Epithelial cell of esophagus (primary cell): ENCODE data around the gene CPLX1.

Experiments used
- DNase-seq: peaks from one replicate; pipeline ENCODE4 v3.0.0; 2010; ENCODE audit warnings: low read depth
- H3K4me3 ChIP-seq: 2 replicates; pipeline ENCODE4 v1.5.1; 2011; ENCODE audit warnings: mild to moderate bottlenecking, low read length, control low read depth
- TF ChIP-seq, protein P1 (sequence below): IDR thresholded peaks from 2 replicates; pipeline ENCODE4 v1.5.1; 2011; ENCODE audit warnings: low read depth, mild to moderate bottlenecking, low read length, control low read depth, inconsistent platforms; ENCODE audit not compliant: insufficient read depth; ENCODE audit errors: missing control alignments

CPLX1 gene

GRCh38 chr4:788006-788635 lies 37.8 kb downstream of the CPLX1 start:
- TF ChIP-seq, protein P1, sequence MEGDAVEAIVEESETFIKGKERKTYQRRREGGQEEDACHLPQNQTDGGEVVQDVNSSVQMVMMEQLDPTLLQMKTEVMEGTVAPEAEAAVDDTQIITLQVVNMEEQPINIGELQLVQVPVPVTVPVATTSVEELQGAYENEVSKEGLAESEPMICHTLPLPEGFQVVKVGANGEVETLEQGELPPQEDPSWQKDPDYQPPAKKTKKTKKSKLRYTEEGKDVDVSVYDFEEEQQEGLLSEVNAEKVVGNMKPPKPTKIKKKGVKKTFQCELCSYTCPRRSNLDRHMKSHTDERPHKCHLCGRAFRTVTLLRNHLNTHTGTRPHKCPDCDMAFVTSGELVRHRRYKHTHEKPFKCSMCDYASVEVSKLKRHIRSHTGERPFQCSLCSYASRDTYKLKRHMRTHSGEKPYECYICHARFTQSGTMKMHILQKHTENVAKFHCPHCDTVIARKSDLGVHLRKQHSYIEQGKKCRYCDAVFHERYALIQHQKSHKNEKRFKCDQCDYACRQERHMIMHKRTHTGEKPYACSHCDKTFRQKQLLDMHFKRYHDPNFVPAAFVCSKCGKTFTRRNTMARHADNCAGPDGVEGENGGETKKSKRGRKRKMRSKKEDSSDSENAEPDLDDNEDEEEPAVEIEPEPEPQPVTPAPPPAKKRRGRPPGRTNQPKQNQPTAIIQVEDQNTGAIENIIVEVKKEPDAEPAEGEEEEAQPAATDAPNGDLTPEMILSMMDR: no peak
- DNase-seq: no peak
- no peak overlapping the region for H3K4me3 ChIP-seq

DNA sequence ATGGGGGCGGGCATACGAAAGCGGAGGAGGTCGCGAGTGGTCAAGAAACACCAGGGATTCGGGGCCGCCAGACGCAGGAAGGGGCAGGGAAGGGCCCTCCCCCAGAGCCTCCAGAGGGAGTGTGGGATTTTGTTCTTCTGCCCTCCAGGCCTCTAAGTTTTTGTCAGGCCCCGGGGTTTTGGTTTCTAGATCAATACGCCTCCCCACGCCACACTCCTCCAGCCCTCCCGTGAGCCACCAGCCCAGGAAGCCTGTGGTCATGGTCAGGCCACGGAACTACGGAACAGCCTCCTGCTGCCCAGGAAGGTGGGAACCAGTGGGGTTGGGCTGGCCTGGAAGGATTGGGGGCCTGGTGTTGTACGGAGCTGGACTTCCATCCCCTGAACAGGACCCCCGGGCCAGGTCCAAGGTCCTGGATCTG lies 38.4 kb downstream of the CPLX1 start:
- H3K4me3 ChIP-seq: no peak overlapping the region
- DNase-seq: no peak
- TF ChIP-seq, protein P1: no peak

DNA sequence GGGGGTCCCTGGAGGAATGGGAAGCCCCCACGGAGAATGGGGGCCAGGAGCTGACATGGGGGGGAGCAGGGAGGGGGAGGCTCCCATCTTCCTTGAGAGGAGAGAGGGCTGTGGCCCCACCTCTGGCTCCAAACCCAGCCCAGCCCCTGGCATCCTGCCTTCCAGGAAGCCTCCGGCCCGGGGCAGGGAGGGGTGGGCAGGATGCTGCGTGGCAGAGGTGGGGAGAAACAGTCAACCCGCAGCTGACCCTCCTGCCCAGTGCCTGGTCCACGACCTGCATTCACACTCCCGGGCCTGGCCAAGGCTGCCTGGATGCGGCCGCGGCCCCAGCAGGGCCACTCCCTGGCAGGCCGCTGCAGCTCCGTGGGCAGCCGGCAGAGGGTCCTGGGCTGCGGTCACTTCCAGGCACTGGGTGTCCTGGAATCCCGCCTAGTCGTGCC lies 39.0 kb downstream of the CPLX1 start:
- DNase-seq: no peak
- H3K4me3 ChIP-seq: no peak overlapping the region
- TF ChIP-seq, protein P1: peak; percentile 2

GRCh38 chr4:786074-786741 lies 39.7 kb downstream of the CPLX1 start:
- TF ChIP-seq, protein P1: no peak
- H3K4me3 ChIP-seq: no peak overlapping the region
- DNase-seq: no peak

DNA sequence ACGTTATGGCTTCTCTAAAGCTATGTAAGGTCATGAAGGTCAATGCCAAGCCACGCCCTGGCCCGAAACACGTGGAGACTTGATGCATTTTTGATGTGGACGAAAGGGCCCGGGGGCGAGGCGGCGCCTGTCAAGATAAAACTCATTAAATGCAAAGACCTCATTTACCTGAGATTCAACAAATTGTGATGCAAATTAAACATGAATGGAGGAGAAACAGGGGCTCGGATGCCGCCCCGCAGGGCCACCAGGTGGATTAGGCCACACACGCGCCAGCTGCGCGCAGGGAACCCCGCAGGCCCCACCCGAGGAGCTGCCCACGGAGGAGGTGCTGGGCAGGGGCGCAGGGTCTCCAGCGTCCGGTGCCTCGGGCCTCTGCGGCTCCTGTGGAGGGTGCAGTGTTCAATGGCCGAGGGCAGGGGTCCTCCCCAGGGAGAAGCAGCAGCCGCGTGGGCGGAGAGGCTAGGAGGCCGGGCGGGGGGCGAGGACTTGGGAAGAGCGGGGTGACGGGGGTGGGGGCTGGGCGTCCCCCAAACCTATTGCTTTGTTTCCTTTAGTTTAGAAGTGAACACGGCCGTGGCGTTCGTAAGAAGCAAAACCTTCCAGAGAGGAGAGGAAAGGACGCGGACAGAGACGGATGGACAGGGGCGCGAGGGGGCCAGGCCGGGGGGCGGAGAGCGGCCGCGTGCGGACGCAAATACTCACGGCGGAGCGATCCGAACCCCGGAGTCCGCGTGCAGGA lies 40.4 kb downstream of the CPLX1 start:
- no peak overlapping the region for H3K4me3 ChIP-seq
- TF ChIP-seq, protein P1: no peak
- DNase-seq: no peak

GRCh38 chr4:784401-785331 lies 41.3 kb downstream of the CPLX1 start:
- no peak for DNase-seq
- TF ChIP-seq, protein P1: no peak
- no peak overlapping the region for H3K4me3 ChIP-seq
